GM23338 (cell line): ENCODE results near the gene ZMAT5. TPM values are rescaled to one million over a fixed set of nuclear protein-coding genes. Genes with fewer than 3 reads are reported as not detected.

Experiments used
- ATAC-seq: fragments of 200-7000 bp; cut with Tn5 transposase; 3 replicates; pipeline ENCODE4 v1.9.1; 2020
- DNase-seq: peaks from one replicate; pipeline ENCODE4 v3.0.0-alpha.2; 2015; ENCODE audit warnings: low spot score
- H2AFZ ChIP-seq: fragments of 200-600 bp; sonication (generic); 2 replicates; pipeline ENCODE4 v1.8.0; 2016; ENCODE audit warnings: antibody characterized with exemption, mild to moderate bottlenecking, moderate library complexity
- H3F3A ChIP-seq: fragments of 200-600 bp; sonication (generic); replicated peaks from 2 replicates; pipeline ENCODE4 v1.8.0; 2017; ENCODE audit warnings: antibody characterized with exemption, mixed run types, low read depth
- H3K27ac ChIP-seq: fragments of 200-600 bp; sonication (generic); 2 replicates; pipeline ENCODE4 v1.6.1; 2016; ENCODE audit warnings: low read depth
- H3K27me3 ChIP-seq: fragments of 200-600 bp; sonication (generic); 2 replicates; pipeline ENCODE4 v1.8.0; 2016; ENCODE audit warnings: mild to moderate bottlenecking, mixed run types, moderate library complexity; ENCODE audit not compliant: insufficient read depth
- H3K36me3 ChIP-seq: fragments of 200-600 bp; sonication (generic); 2 replicates; pipeline ENCODE4 v1.8.0; 2016; ENCODE audit warnings: mild to moderate bottlenecking; ENCODE audit not compliant: insufficient read depth
- H3K4me1 ChIP-seq: fragments of 200-600 bp; sonication (generic); 2 replicates; pipeline ENCODE4 v1.8.0; 2016; ENCODE audit warnings: mild to moderate bottlenecking, moderate library complexity; ENCODE audit not compliant: insufficient read depth
- H3K4me2 ChIP-seq: fragments of 200-600 bp; sonication (generic); 2 replicates; pipeline ENCODE4 v1.7.1; 2017; ENCODE audit warnings: mixed run types
- H3K4me3 ChIP-seq: fragments of 200-600 bp; sonication (generic); 2 replicates; pipeline ENCODE4 v1.6.1; 2016; ENCODE audit warnings: mixed run types
- H3K79me2 ChIP-seq: fragments of 200-600 bp; sonication (generic); replicated peaks from 2 replicates; pipeline ENCODE4 v1.8.0; 2017; ENCODE audit warnings: mild to moderate bottlenecking; ENCODE audit not compliant: insufficient read depth
- H3K9me2 ChIP-seq: fragments of 200-600 bp; sonication (generic); 2 replicates; pipeline ENCODE4 v1.8.0; 2017; ENCODE audit not compliant: insufficient read depth
- H4K20me1 ChIP-seq: fragments of 200-600 bp; sonication (generic); replicated peaks from 2 replicates; pipeline ENCODE4 v1.8.0; 2017; ENCODE audit warnings: mild to moderate bottlenecking; ENCODE audit not compliant: insufficient read depth
- H3K27ac Mint-ChIP-seq: 2 replicates; pipeline ENCODE4 v1.8.0; 2020; ENCODE audit warnings: inconsistent platforms, mild to moderate bottlenecking, moderate library complexity, mixed read lengths
- H3K27me3 Mint-ChIP-seq: 3 replicates; pipeline ENCODE4 v1.8.0; 2022; ENCODE audit warnings: low read depth, mild to moderate bottlenecking, moderate library complexity, mixed read lengths, inconsistent platforms; ENCODE audit not compliant: insufficient read depth, poor library complexity
- H3K36me3 Mint-ChIP-seq: 3 replicates; pipeline ENCODE4 v1.8.0; 2021; ENCODE audit warnings: low read depth, mild to moderate bottlenecking, inconsistent platforms, moderate library complexity, mixed read lengths
- H3K4me1 Mint-ChIP-seq: 3 replicates; pipeline ENCODE4 v1.8.0; 2020; ENCODE audit warnings: mild to moderate bottlenecking, inconsistent platforms, mixed read lengths
- H3K4me3 Mint-ChIP-seq: 3 replicates; pipeline ENCODE4 v1.8.0; 2021; ENCODE audit warnings: moderate library complexity, mild to moderate bottlenecking, inconsistent platforms, mixed read lengths
- H3K9me3 Mint-ChIP-seq: 3 replicates; pipeline ENCODE4 v1.8.0; 2020; ENCODE audit warnings: moderate library complexity, mild to moderate bottlenecking, inconsistent platforms, mixed read lengths
- EZH2phosphoT487 ChIP-seq: fragments of 200-600 bp; sonication (generic); IDR thresholded peaks from one replicate; pipeline ENCODE4 v1.8.1; 2018; ENCODE audit warnings: antibody characterized with exemption; ENCODE audit not compliant: unreplicated experiment
- NANOG ChIP-seq: IDR thresholded peaks from 2 replicates; pipeline ENCODE4 v1.6.1; 2016; ENCODE audit warnings: antibody characterized with exemption, borderline replicate concordance
- STAT1 ChIP-seq: IDR thresholded peaks from one replicate; pipeline ENCODE4 v1.6.1; 2016; ENCODE audit warnings: antibody characterized with exemption; ENCODE audit not compliant: unreplicated experiment
- ZNF462 ChIP-seq: fragments of 250-450 bp; sonication (Bioruptor Pico); IDR thresholded peaks from 2 replicates; pipeline ENCODE4 v1.5.0; 2020; ENCODE audit warnings: mild to moderate bottlenecking, moderate library complexity
- polyA plus RNA-seq: library from polyadenylated mRNA; unstranded; fragments of >200 nt; fragmentation: Nextera tagmentation; extraction: Ambion mirVana; gene quantifications from 2 replicates; pipeline ENCODE4 v1.2.1, GENCODE V29; 2016
- total RNA-seq: library from RNA; depleted of rRNA; stranded (reverse); fragments of >200 nt; shearing (Covaris generic); gene quantifications from 2 replicates; pipeline ENCODE4 v1.2.3, GENCODE V29; 2014
- TF ChIP-seq, protein P1 (sequence below), 2 experiments: fragments of 200-600 bp in 1 of 2; sonication (generic) in 1 of 2; conservative IDR thresholded peaks; 2 replicates each; pipeline versions ENCODE4 v1.5.1 to v1.6.1; 2016 to 2017; ENCODE audit warnings: antibody characterized with exemption in 2 of 2, low read depth in 2 of 2, mild to moderate bottlenecking in 2 of 2, moderate library complexity in 1 of 2

ZMAT5 gene
- total and polyA plus RNA-seq, 2 experiments from 2014 or later, result 14.6 to 25.4 TPM

GRCh38 chr22:29765905-29766631, 739 bp downstream of the ZMAT5 start (continued):
- TF ChIP-seq ZNF462 (CRISPR knock-in tag) (no peak), EZH2phosphoT487 (no peak)
- TF ChIP-seq, protein P1, sequence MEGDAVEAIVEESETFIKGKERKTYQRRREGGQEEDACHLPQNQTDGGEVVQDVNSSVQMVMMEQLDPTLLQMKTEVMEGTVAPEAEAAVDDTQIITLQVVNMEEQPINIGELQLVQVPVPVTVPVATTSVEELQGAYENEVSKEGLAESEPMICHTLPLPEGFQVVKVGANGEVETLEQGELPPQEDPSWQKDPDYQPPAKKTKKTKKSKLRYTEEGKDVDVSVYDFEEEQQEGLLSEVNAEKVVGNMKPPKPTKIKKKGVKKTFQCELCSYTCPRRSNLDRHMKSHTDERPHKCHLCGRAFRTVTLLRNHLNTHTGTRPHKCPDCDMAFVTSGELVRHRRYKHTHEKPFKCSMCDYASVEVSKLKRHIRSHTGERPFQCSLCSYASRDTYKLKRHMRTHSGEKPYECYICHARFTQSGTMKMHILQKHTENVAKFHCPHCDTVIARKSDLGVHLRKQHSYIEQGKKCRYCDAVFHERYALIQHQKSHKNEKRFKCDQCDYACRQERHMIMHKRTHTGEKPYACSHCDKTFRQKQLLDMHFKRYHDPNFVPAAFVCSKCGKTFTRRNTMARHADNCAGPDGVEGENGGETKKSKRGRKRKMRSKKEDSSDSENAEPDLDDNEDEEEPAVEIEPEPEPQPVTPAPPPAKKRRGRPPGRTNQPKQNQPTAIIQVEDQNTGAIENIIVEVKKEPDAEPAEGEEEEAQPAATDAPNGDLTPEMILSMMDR (conservative IDR thresholded peaks at IDR 0.05; ENCODE audit: low read depth in 2 of 2), result no peak

DNA sequence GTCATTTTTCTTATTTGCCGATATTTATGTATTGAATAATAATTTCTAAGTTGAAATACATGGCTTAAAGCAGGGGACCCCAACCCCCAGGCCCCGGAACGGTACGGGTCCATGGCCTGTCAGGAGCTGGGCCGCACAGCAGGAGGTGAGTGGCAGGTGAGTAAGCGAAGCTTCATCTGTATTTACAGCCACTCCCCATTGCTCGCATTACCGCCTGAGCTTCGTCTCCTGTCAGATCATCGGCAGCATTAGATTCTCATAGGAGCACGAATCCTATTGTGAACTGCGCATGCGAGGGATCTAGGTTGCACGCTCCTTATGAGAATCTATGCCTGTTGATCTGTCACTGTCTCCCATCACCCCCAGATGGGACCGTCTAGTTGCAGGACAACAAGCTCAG, 4.5 kb downstream of the ZMAT5 start:
- Mint-ChIP-seq H3K4me3 (no peak overlapping the region), H3K36me3 (peaks cover under 1% of the 10 kb centered on the region; the same call in 1 of the 3 replicates), H3K4me1 (peaks cover 6% of the 10 kb centered on the region; the same call in 2 of the 3 replicates), H3K27me3 (peaks cover 8% of the 10 kb centered on the region), H3K9me3 (no peaks in the 10 kb centered on the region), H3K27ac (no peak overlapping the region)
- H3K9me2 ChIP-seq, result no peaks in the 10 kb centered on the region
- DNase-seq (no peak), ATAC-seq (no peak)
- no peak overlapping the region for H3K27ac ChIP-seq
- H4K20me1 ChIP-seq, result peaks cover 4% of the 10 kb centered on the region; the same call in 1 of the 2 replicates
- H3K4me2 ChIP-seq, result no peak overlapping the region
- no peak overlapping the region for H2AFZ ChIP-seq
- no peaks in the 10 kb centered on the region for H3K27me3 ChIP-seq
- no peaks in the 10 kb centered on the region for H3K36me3 ChIP-seq
- no peaks in the 10 kb centered on the region for H3F3A ChIP-seq
- TF ChIP-seq STAT1 (no peak), NANOG (no peak), EZH2phosphoT487 (no peak)
- TF ChIP-seq, protein P1 (conservative IDR thresholded peaks at IDR 0.05; ENCODE audit: low read depth in 2 of 2), result no peak
- peaks cover 3% of the 10 kb centered on the region for H3K4me1 ChIP-seq
- no peak overlapping the region for H3K4me3 ChIP-seq
- H3K79me2 ChIP-seq, result 0 out of 2 replicates have a peak, but pooled peaks cover 8% of the 10 kb centered on the region
